Stimulated activated CD4-positive, alpha-beta T cell treated with anti-CD3 and anti-CD28 coated beads, Interleukin-1b, Interleukin-23, amount 100 ng/mL, for 1 hour (primary cell): Measurements from ENCODE around the gene PRR12.
A peak's percentile ranks its signal among the peaks of the same experiment; 100 is the strongest.

Experiments used
- DNase-seq, 2 donors: peaks; one replicate each; pipeline ENCODE4 v3.0.0-alpha.2; 2020; ENCODE audit warnings: low read depth in 2 of 2

PRR12 gene

DNA sequence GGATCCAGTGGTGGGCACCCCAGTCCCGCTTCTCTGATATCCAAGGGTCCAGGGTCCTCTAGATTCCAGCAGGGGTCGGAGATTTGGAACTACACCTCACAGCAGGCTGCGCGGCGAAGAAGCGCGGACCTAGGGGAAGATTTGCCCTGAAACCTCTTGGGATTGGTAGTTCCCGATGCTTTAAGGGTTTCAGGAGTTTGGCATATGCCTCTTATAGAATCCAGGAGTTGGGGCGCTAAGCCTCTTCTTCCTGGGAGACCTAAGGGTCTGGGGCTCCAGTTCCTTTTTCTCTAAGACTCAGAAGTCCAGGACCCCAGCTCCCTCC is 75.1 kb downstream of the PRR12 start:
- no peak for DNase-seq

DNA sequence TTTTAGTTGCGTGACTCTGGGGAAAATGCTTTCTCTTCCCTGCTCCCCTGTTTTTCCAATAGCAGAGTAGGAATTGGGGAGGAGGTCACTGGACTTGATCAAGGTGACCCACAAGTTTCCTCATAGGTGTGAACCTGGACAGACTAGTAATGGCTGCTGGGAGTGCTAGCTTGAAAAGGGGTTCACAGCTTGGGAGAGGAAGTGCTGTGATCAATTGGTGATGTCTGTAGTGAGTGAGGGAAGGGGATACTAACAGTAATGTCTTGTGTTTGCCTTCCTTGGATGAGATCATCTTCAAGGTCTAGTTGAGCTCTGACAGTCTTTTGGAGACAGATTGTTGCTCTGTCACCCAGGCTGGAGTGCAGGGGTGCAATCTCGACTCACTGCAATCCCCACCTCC is 76.5 kb downstream of the PRR12 start:
- DNase-seq, result no peak

DNA sequence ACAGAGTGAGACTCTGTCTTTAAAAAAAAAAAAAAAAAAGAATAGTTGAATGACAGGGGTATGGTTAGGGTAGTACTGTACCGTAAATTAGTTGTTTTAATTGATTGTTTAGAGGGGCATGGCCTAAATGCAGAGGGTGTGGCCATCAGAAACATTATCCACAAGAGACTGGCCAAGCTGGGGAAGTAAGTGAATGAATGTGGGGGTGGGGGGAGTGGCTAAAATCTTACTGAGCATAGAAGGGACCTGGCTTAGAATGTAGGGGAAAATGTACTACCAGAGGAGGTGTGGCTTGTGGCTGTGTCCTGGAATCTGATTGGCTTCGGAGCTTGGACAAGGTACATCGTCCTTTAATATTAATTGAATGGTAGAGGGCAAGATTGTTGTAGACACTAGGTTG is 78.5 kb downstream of the PRR12 start:
- DNase-seq, result no peak

DNA sequence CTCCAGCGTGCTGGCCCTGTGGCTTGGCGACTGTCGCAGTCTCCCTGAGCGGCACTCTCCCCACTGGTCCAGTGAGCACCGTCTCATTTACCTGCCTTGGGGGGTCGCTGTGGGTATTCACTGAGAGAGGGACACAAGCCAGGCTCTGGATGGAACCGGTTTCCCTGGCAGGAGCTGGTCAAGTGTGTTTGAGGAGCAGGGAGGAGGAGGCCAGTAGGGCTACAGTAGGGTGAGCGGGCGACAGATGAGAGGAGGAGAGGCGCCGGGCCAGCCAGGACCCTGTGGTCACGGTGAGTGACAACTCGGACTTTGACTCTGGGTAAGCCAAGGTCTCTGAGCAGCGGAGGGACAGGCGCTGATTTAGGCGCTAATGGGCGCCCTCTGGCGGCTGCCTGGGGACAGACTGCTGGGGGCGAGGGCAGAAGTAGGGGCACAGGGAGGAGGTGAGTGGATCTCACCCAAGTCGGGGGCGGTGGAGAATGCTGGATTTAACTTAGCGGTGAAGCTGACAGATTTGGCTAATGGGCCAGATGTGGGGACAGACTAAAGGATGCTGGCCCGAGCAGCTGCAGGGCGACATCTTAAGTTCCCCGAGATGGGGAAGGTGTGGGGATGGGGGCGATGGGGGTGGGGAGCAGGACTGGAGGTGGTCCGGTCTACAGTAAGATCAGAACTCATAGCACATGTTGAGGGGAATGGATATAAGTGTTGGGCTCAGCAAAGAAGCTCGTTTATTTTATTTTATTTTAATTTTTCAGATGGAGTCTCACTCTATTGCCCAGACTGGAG is 81.3 kb downstream of the PRR12 start:
- DNase-seq, result peak in 1 of 2 donors; percentile 59
